ENCODE measurements around the gene ZNF385B.

The ZNF385B gene

GRCh38 chr2:179856205-179856604 is 5.2 kb downstream of the ZNF385B start:
- no peak for DNase-seq (ENCODE audit: low read depth)

GRCh38 chr2:179855673-179856072 is 5.7 kb downstream of the ZNF385B start:
- DNase-seq (ENCODE audit: low read depth) = no peak

- no peak for DNase-seq (ENCODE audit: low read depth)
Measured at GRCh38 chr2:179854891-179855290, 6.5 kb downstream of the ZNF385B start.

- DNase-seq (ENCODE audit: low read depth) = no peak
Measured at GRCh38 chr2:179853108-179853507, 8.3 kb downstream of the ZNF385B start.

GRCh38 chr2:179850188-179850587 is 11.2 kb downstream of the ZNF385B start:
- peak; percentile 33 for DNase-seq (ENCODE audit: low read depth)

GRCh38 chr2:179849719-179850118 is 11.7 kb downstream of the ZNF385B start:
- no peak for DNase-seq (ENCODE audit: low read depth)

GRCh38 chr2:179843541-179843940 is 17.9 kb downstream of the ZNF385B start:
- no peak for DNase-seq (ENCODE audit: low read depth)

GRCh38 chr2:179842498-179843153 is 18.8 kb downstream of the ZNF385B start:
- DNase-seq (ENCODE audit: low read depth) = no peak

- no peak for DNase-seq (ENCODE audit: low read depth)
Measured at GRCh38 chr2:179840840-179841239, 20.6 kb downstream of the ZNF385B start.

GRCh38 chr2:179837408-179837807 is 24.0 kb downstream of the ZNF385B start:
- DNase-seq (ENCODE audit: low read depth) = peak; percentile 22

GRCh38 chr2:179830043-179830787 is 31.2 kb downstream of the ZNF385B start:
- no peak for DNase-seq (ENCODE audit: low read depth)

- DNase-seq (ENCODE audit: low read depth) = no peak
Measured at GRCh38 chr2:179826297-179826696, 35.1 kb downstream of the ZNF385B start.

GRCh38 chr2:179825494-179825893 is 35.9 kb downstream of the ZNF385B start:
- DNase-seq (ENCODE audit: low read depth) = no peak

GRCh38 chr2:179824961-179825360 is 36.5 kb downstream of the ZNF385B start:
- no peak for DNase-seq (ENCODE audit: low read depth)

GRCh38 chr2:179822540-179822939 is 38.9 kb downstream of the ZNF385B start:
- no peak for DNase-seq (ENCODE audit: low read depth)

GRCh38 chr2:179818546-179818945 is 42.9 kb downstream of the ZNF385B start:
- no peak for DNase-seq (ENCODE audit: low read depth)

GRCh38 chr2:179817181-179817841 is 44.1 kb downstream of the ZNF385B start:
- DNase-seq (ENCODE audit: low read depth) = no peak

GRCh38 chr2:179814050-179814449 is 47.4 kb downstream of the ZNF385B start:
- DNase-seq (ENCODE audit: low read depth) = no peak

- no peak for DNase-seq (ENCODE audit: low read depth)
Measured at GRCh38 chr2:179812501-179812900, 48.9 kb downstream of the ZNF385B start.

- DNase-seq (ENCODE audit: low read depth) = no peak
Measured at GRCh38 chr2:179811042-179811441, 50.4 kb downstream of the ZNF385B start.

- DNase-seq (ENCODE audit: low read depth) = no peak
Measured at GRCh38 chr2:179809606-179810005, 51.8 kb downstream of the ZNF385B start.

GRCh38 chr2:179805001-179805400 is 56.4 kb downstream of the ZNF385B start:
- no peak for DNase-seq (ENCODE audit: low read depth)

GRCh38 chr2:179804206-179804605 is 57.2 kb downstream of the ZNF385B start:
- no peak for DNase-seq (ENCODE audit: low read depth)

Data from stromal cell of bone marrow (primary cell).